ENCODE data around the gene NEK9. TPM values are rescaled to one million over a fixed set of nuclear protein-coding genes. Genes with fewer than 3 reads are reported as not detected.

The NEK9 gene
- total and polyA plus RNA-seq, 9 of the 15 experiments (the other 6 are each of a cell fraction or from before 2014, with no cell fraction given) = 2.8 to 39.6 (median 19.8) TPM

GRCh38 chr14:75069121-75069810 lies 57.6 kb downstream of the NEK9 start, which contains the start of gene ZC2HC1C (continued):
- TF ChIP-seq THRA (IDR thresholded peaks at IDR 0.05) (peak; percentile 65), LCOR (CRISPR knock-in tag; IDR thresholded peaks at IDR 0.05) (peak; percentile 70), ZNF583 (CRISPR knock-in tag; IDR thresholded peaks at IDR 0.05) (no peak), ZBTB2 (IDR thresholded peaks at IDR 0.05) (peak; percentile 91), PKNOX1 (IDR thresholded peaks at IDR 0.05) (peak; percentile 28; the same call in 1 of the 2 replicates), SRSF1 (IDR thresholded peaks at IDR 0.05; ENCODE audit: low read depth, low read length) (no peak), ZNF589 (CRISPR knock-in tag; IDR thresholded peaks at IDR 0.05; ENCODE audit: low read depth) (0 out of 2 replicates have a peak, but pooled peaks have one; percentile 38), EP300 (IDR thresholded peaks at IDR 0.05; ENCODE audit: low read length) (peak; percentile 48; the same call in 1 of the 2 replicates), NR2C1 (IDR thresholded peaks at IDR 0.05) (peak; percentile 85), NR2C1 (tag; IDR thresholded peaks at IDR 0.05) (peak; percentile 87), NKRF (IDR thresholded peaks at IDR 0.05; ENCODE audit: borderline replicate concordance) (peak; percentile 43), ZKSCAN1 (IDR thresholded peaks at IDR 0.05; ENCODE audit: low read depth, low read length) (0 out of 2 replicates have a peak, but pooled peaks have one; percentile 31), NR4A1 (CRISPR knock-in tag; IDR thresholded peaks at IDR 0.05) (no peak), NR4A1 (tag; IDR thresholded peaks at IDR 0.05) (no peak), STAT5A (IDR thresholded peaks at IDR 0.05; ENCODE audit: borderline replicate concordance, low read length) (peak; percentile 77), TBL1XR1 (IDR thresholded peaks at IDR 0.05; ENCODE audit: low read length in 2 of 2) (peak in 1 of 2 experiments; percentile 74; a peak in 2 of 4 replicates), RCOR1 (IDR thresholded peaks at IDR 0.05; ENCODE audit: borderline replicate concordance in 1 of 2, low read depth in 2 of 2, low read length in 2 of 2) (0 out of 4 replicates have a peak, but pooled peaks of 1 of the 2 experiments have one; percentile 31), CREB3L1 (IDR thresholded peaks at IDR 0.05; ENCODE audit: borderline replicate concordance, low read depth) (0 out of 2 replicates have a peak, but pooled peaks have one; percentile 45), MAZ (CRISPR knock-in tag; conservative IDR thresholded peaks at IDR 0.05 in 1 of 2, IDR thresholded peaks at IDR 0.05 in 1 of 2) (peak; percentile 84 to 87), CBX3 (IDR thresholded peaks at IDR 0.05; ENCODE audit: borderline replicate concordance in 1 of 2, low read length in 2 of 2) (peak in 1 of 2 experiments; percentile 18; a peak in 1 of 3 replicates)
